Subcutaneous adipose tissue (tissue), 4 donors: ENCODE data around the gene PPFIA1. TPM values are rescaled to one million over a fixed set of nuclear protein-coding genes. Genes with fewer than 3 reads are reported as not detected.

Source experiments
- total RNA-seq, 4 donors: library from RNA; depleted of rRNA; stranded (reverse); fragments of >200 nt; gene quantifications; one replicate each; pipeline ENCODE4 v1.1.0, GENCODE V29; 2016
- TF ChIP-seq, protein P1 (sequence below): fragments of 450-650 bp; IDR thresholded peaks from one replicate; pipeline ENCODE4 v1.5.1; 2016; ENCODE audit warnings: low read depth, mild to moderate bottlenecking, control low read depth, antibody characterized with exemption, moderate library complexity

Gene PPFIA1
- total RNA-seq, 4 donors from 2014 or later, result 55.3 to 137 (median 83.5) TPM

DNA sequence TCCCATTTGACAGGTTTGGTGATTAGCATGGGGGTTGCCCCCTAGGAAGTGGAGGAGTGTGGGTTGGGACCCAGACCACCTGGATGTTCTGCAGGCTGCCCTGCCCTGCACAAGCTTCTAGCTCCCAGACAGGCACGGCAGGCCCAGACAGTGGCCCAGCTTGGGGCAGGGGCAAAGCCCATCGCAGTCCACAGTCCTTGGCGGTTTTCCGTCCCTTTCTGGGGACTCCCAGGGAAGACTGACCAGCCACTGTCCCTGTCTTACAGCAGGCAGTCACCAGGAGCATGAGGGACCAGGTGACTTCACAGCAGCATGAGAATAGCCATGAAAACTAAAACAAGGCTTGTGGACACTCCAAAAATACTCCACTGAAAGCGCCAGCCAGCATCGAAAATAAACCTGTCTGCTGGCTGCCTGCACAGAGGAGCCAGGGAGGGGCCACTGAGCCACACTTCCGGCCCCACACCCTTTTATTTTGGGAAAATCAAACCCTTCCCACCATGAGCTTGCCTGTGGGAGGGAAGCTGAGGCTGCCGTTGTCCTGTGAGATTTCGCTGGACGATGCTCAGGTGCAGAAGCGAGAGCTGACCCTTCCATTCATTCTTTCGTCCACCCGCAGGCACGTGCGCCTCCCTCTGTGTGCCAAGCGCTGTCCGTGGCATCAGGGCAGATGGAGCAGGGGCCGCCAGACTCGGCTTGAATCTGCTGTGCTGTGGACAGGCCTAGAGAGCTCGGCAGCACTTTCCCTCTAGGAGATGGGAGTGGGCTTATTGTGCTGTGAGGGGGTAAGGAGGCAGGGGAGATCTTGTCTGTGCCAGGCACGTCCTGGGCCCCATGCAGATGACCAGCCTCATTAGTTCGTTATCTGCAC, 39.4 kb upstream of the PPFIA1 start:
- TF ChIP-seq, protein P1, sequence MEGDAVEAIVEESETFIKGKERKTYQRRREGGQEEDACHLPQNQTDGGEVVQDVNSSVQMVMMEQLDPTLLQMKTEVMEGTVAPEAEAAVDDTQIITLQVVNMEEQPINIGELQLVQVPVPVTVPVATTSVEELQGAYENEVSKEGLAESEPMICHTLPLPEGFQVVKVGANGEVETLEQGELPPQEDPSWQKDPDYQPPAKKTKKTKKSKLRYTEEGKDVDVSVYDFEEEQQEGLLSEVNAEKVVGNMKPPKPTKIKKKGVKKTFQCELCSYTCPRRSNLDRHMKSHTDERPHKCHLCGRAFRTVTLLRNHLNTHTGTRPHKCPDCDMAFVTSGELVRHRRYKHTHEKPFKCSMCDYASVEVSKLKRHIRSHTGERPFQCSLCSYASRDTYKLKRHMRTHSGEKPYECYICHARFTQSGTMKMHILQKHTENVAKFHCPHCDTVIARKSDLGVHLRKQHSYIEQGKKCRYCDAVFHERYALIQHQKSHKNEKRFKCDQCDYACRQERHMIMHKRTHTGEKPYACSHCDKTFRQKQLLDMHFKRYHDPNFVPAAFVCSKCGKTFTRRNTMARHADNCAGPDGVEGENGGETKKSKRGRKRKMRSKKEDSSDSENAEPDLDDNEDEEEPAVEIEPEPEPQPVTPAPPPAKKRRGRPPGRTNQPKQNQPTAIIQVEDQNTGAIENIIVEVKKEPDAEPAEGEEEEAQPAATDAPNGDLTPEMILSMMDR, result no peak

DNA sequence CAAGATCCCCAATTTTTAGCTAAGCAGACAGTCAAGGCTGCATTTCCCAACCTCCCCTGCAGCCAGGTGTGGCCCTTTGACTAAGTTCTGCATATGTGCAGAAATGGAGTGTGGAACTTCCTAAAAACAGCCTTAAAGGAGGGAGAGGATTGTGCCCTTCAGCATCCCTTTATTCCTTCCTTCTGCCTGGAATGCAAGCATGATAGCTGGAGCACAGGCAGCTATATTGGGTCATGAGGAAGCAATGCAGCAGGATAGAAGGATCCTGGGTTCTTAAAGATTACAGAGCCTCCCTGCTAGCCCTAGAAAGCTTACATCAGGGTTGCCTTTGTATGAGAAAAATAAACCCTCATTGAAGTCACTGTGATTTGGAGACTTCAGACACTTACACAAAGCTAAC, 37.5 kb upstream of the PPFIA1 start:
- TF ChIP-seq, protein P1, result no peak

DNA sequence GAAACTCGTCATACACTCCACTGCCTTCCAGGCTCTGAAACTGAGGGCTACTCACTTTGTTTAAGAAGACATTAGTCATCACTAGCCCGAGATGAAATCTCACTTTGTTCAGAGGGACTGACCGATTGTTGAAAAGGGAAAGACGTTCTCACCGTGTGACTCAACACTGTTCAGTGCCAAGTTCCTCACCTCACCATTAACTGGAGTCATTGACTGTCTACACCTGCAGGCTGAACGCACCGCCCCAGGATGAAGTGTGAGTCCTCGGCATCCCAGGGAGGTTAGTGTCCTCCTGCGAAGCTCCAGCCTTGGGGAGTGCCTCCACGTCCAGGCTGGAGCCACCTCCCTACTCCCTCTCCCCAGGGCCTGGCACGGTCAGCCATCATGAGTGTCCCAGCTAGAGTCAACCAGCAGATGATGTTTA, 37.0 kb upstream of the PPFIA1 start:
- TF ChIP-seq, protein P1, result no peak

DNA sequence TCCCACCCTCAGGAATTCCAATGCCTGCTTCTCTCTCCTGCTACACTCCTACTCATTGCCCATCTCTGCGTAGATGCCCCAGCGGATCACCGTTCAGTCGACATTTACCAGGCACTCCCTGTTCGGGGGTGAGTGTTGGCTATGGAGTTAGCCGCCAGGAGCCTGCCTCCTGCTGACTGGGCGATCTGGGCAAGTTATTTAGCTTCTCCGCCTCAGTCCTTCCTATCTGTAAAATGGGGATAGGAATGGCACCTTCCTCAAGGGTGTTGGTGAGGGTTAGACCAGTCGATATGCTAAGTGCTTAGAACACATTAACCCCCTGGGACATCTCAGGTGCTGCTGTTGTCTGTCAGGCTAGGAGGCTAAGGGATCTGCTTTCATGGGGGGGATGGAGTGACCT, 36.5 kb upstream of the PPFIA1 start:
- TF ChIP-seq, protein P1, result no peak

DNA sequence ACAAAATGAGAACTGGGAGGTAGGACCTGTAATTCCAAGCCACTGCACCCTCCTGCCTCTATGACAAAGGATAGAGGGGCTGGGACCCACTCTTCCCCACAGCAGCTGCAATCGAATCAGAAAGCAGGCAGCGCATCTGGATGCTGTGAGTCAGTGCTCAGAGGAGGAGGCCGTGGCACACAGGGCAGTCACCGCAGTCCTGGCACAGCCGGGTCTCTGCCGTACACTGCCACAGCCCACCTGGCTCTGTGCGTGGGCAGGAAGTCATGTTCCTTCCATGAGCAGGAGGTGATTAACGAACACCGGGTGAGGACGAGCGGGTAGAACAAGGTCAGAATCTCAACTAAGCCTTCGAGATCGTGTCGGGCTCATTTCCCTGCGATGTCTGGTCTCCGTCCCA, 30.2 kb upstream of the PPFIA1 start:
- TF ChIP-seq, protein P1, result no peak

DNA sequence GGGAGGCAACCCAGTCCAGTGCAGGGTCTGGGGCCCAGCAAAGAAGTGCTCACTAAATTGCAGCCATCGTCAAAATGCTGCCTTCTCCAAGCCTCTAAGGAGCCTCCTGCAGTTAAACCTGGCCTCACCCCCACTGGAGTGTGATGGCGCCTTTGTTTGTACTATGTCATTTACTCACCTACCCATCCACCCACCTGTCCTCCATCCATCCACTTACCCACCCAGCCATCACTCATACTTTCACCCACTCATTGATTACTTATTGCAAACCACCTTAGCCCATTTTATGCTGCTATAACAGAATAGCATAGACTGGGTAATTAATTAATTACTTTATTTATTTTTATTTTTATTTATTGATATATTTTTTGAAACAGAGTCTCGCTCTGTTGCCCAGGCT, 28.8 kb upstream of the PPFIA1 start:
- TF ChIP-seq, protein P1, result no peak

DNA sequence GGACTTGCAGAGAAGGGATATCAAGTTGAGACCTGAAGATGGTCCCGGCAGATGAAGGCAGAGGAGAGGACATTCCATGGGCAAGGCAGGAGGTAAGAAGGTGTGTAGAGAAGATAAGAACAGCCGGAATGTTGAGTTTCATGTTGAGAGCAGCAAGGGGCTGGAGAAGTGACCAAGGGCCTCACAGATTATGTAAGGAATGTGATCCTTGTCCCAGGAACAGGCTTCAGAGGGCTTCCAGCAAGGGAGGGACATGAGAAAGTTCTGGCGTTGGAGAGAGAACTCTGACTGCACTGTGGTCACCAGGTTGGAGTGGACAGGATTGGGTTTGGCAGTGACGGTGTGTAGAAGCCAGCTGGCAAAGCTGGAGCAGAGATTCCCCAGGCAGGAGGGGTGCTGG, 27.6 kb upstream of the PPFIA1 start:
- TF ChIP-seq, protein P1, result no peak
